Esophagus squamous epithelium (tissue), 4 donors: Measurements from ENCODE around the gene AP2A2.

ENCODE experiments used
- POLR2A ChIP-seq, 4 donors: fragments of 450-650 bp; IDR thresholded peaks; one replicate each; pipeline ENCODE4 v1.6.1; 2017; ENCODE audit warnings: antibody characterized with exemption in 4 of 4, mild to moderate bottlenecking in 4 of 4, moderate library complexity in 3 of 4
- TF ChIP-seq, protein P1 (sequence below), 6 experiments: fragments of 450-650 bp in 4 of 6; fragments of 200-600 bp in 2 of 6; sonication (generic) in 2 of 6; IDR thresholded peaks; one replicate each; pipeline ENCODE4 v1.5.1; 2016 to 2019; ENCODE audit warnings: antibody characterized with exemption in 6 of 6, mild to moderate bottlenecking in 4 of 6, moderate library complexity in 4 of 6

- TF ChIP-seq, protein P1, sequence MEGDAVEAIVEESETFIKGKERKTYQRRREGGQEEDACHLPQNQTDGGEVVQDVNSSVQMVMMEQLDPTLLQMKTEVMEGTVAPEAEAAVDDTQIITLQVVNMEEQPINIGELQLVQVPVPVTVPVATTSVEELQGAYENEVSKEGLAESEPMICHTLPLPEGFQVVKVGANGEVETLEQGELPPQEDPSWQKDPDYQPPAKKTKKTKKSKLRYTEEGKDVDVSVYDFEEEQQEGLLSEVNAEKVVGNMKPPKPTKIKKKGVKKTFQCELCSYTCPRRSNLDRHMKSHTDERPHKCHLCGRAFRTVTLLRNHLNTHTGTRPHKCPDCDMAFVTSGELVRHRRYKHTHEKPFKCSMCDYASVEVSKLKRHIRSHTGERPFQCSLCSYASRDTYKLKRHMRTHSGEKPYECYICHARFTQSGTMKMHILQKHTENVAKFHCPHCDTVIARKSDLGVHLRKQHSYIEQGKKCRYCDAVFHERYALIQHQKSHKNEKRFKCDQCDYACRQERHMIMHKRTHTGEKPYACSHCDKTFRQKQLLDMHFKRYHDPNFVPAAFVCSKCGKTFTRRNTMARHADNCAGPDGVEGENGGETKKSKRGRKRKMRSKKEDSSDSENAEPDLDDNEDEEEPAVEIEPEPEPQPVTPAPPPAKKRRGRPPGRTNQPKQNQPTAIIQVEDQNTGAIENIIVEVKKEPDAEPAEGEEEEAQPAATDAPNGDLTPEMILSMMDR (IDR thresholded peaks at IDR 0.05) = no peak
- TF ChIP-seq POLR2A (IDR thresholded peaks at IDR 0.05) = no peak
Observed at GRCh38 chr11:1040428-1041148, 114.9 kb downstream of the AP2A2 start.
